IMR-90 (cell line): ENCODE results near the gene KLHL29. TPM values are rescaled to one million over a fixed set of nuclear protein-coding genes. Genes with fewer than 3 reads are reported as not detected.

ENCODE experiments used
- ATAC-seq: fragments of 200-7000 bp; cut with Tn5 transposase; 2 replicates; pipeline ENCODE4 v1.9.1; 2020; ENCODE audit warnings: low read depth, mild to moderate bottlenecking, moderate library complexity
- BruUV-seq: library from RNA; stranded (reverse); fragments of 400-500 nt; replicated peaks from 2 replicates; lab custom pipeline; 2021; lab: Mats Ljungman, UMichigan
- CTCF ChIA-PET: fragments of 300-600 bp; formaldehyde crosslinking; extraction: SDS; loops from one replicate; lab custom pipeline; 2021; ENCODE audit warnings: antibody characterized with exemption; lab: Yijun Ruan, JAX
- POLR2A ChIA-PET: fragments of 300-600 bp; sonication (Branson Sonifier 250); formaldehyde crosslinking; loops from one replicate; lab custom pipeline; 2022; ENCODE audit warnings: antibody characterized with exemption; ENCODE audit not compliant: unreplicated experiment; lab: Charles Lee
- DNase-seq: peaks from one replicate; pipeline ENCODE4 v3.0.0; 2013
- H2AFZ ChIP-seq: replicated peaks from 2 replicates; pipeline ENCODE3; 2013; ENCODE audit warnings: low read length, mild to moderate bottlenecking; ENCODE audit not compliant: poor library complexity
- H2AK5ac ChIP-seq: 2 replicates; pipeline ENCODE4 v1.6.1; 2013; ENCODE audit warnings: low read depth, low read length, inconsistent platforms
- H2AK9ac ChIP-seq: replicated peaks from 2 replicates; pipeline ENCODE3; 2013; ENCODE audit warnings: mild to moderate bottlenecking, low read depth, low read length, moderate library complexity; ENCODE audit not compliant: poor library complexity
- H2BK120ac ChIP-seq: 2 replicates; pipeline ENCODE4 v1.6.1; 2013; ENCODE audit warnings: low read depth, low read length, inconsistent platforms
- H2BK15ac ChIP-seq: 3 replicates; pipeline ENCODE4 v1.6.1; 2013; ENCODE audit warnings: low read depth, low read length, inconsistent platforms
- H2BK20ac ChIP-seq: 2 replicates; pipeline ENCODE4 v1.6.1; 2013; ENCODE audit warnings: low read depth, mild to moderate bottlenecking, inconsistent platforms, low read length, moderate library complexity
- H2BK5ac ChIP-seq: 2 replicates; pipeline ENCODE4 v1.6.1; 2013; ENCODE audit warnings: mild to moderate bottlenecking, low read depth, low read length, inconsistent platforms; ENCODE audit not compliant: poor library complexity, severe bottlenecking
- H3K14ac ChIP-seq: replicated peaks from 2 replicates; pipeline ENCODE4 v1.6.1; 2013; ENCODE audit warnings: low read depth, low read length, inconsistent platforms
- H3K18ac ChIP-seq: 2 replicates; pipeline ENCODE4 v1.6.1; 2013; ENCODE audit warnings: low read depth, low read length, control low read depth
- H3K23ac ChIP-seq: 2 replicates; pipeline ENCODE4 v1.6.1; 2013; ENCODE audit warnings: low read depth, low read length, inconsistent platforms
- H3K27ac ChIP-seq: 2 replicates; pipeline ENCODE4 v1.5.1; 2013; ENCODE audit warnings: mild to moderate bottlenecking, control low read depth, low read length; ENCODE audit not compliant: insufficient read depth
- H3K27me3 ChIP-seq: 2 replicates; pipeline ENCODE4 v1.6.1; 2013; ENCODE audit warnings: low read length; ENCODE audit not compliant: control insufficient read depth, insufficient read depth
- H3K36me3 ChIP-seq: 2 replicates; pipeline ENCODE4 v1.6.1; 2013; ENCODE audit warnings: low read length, mixed read lengths; ENCODE audit not compliant: control insufficient read depth, insufficient read depth
- H3K4ac ChIP-seq: 2 replicates; pipeline ENCODE4 v1.6.1; 2013; ENCODE audit warnings: low read depth, low read length, inconsistent platforms
- H3K4me1 ChIP-seq: 2 replicates; pipeline ENCODE4 v1.6.1; 2013; ENCODE audit warnings: low read length, mixed read lengths; ENCODE audit not compliant: control insufficient read depth, insufficient read depth
- H3K4me2 ChIP-seq: 2 replicates; pipeline ENCODE4 v1.6.1; 2013; ENCODE audit warnings: low read depth, mild to moderate bottlenecking, control low read depth, low read length, moderate library complexity
- H3K4me3 ChIP-seq: 2 replicates; pipeline ENCODE4 v1.5.1; 2013; ENCODE audit warnings: low read depth, mild to moderate bottlenecking, control low read depth, low read length, moderate library complexity; ENCODE audit not compliant: insufficient read depth
- H3K56ac ChIP-seq: 2 replicates; pipeline ENCODE4 v1.6.1; 2013; ENCODE audit warnings: low read length, inconsistent platforms; ENCODE audit not compliant: insufficient read depth; ENCODE audit errors: extremely low read depth
- H3K79me1 ChIP-seq, 2 experiments: 2 replicates each; pipeline ENCODE4 v1.6.1; 2013; ENCODE audit warnings: low read length in 2 of 2, inconsistent platforms in 1 of 2, low read depth in 1 of 2
- H3K9ac ChIP-seq: 2 replicates; pipeline ENCODE4 v1.6.1; 2013; ENCODE audit warnings: low read depth, low read length, control low read depth
- H3K9me1 ChIP-seq: 2 replicates; pipeline ENCODE4 v1.6.1; 2013; ENCODE audit warnings: low read length, inconsistent platforms; ENCODE audit not compliant: insufficient read depth
- H3K9me3 ChIP-seq: 2 replicates; pipeline ENCODE4 v1.6.1; 2013; ENCODE audit warnings: low read length; ENCODE audit not compliant: control insufficient read depth, insufficient read depth
- H4K20me1 ChIP-seq: 2 replicates; pipeline ENCODE4 v1.6.1; 2013; ENCODE audit warnings: low read length, inconsistent platforms; ENCODE audit not compliant: insufficient read depth
- H4K5ac ChIP-seq: 2 replicates; pipeline ENCODE4 v1.6.1; 2013; ENCODE audit warnings: mild to moderate bottlenecking, low read depth, low read length, control low read depth
- H4K8ac ChIP-seq, 2 experiments: 2 replicates each; pipeline ENCODE4 v1.6.1; 2013; ENCODE audit warnings: low read depth in 2 of 2, low read length in 2 of 2, control low read depth in 1 of 2, inconsistent platforms in 1 of 2
- H4K91ac ChIP-seq: 2 replicates; pipeline ENCODE4 v1.6.1; 2013; ENCODE audit warnings: low read depth, low read length, inconsistent platforms; ENCODE audit not compliant: insufficient read depth
- BHLHE40 ChIP-seq: fragments of 150-350 bp; IDR thresholded peaks from 2 replicates; pipeline ENCODE4 v1.6.1; 2016; ENCODE audit warnings: mild to moderate bottlenecking, low read depth, low read length
- CHD1 ChIP-seq: IDR thresholded peaks from 2 replicates; pipeline ENCODE4 v1.6.1; 2012; ENCODE audit warnings: low read depth, low read length, improper control_type of control experiment
- CTCF ChIP-seq: conservative IDR thresholded peaks from 2 replicates; pipeline ENCODE4 v1.5.1; 2012; ENCODE audit warnings: mild to moderate bottlenecking, low read depth, low read length, improper control_type of control experiment
- MAZ ChIP-seq: IDR thresholded peaks from 2 replicates; pipeline ENCODE4 v1.6.1; 2012; ENCODE audit warnings: low read depth, mild to moderate bottlenecking, low read length, improper control_type of control experiment, moderate library complexity, borderline replicate concordance
- MXI1 ChIP-seq: IDR thresholded peaks from 2 replicates; pipeline ENCODE4 v1.6.1; 2012; ENCODE audit warnings: low read depth, mild to moderate bottlenecking, low read length, moderate library complexity, borderline replicate concordance
- NFE2L2 ChIP-seq: fragments of 150-350 bp; IDR thresholded peaks from 2 replicates; pipeline ENCODE4 v1.6.1; 2016; ENCODE audit warnings: low read depth, mild to moderate bottlenecking, low read length
- RFX5 ChIP-seq: IDR thresholded peaks from 2 replicates; pipeline ENCODE4 v1.8.0; 2012; ENCODE audit warnings: low read depth, mild to moderate bottlenecking, low read length, moderate library complexity
- WGBS, 2 experiments: methylation state at CpG; one replicate each; pipeline versions ENCODE4 v1.1.5 to v1.1.7; 2013; ENCODE audit warnings: missing lambda C conversion rate in 2 of 2; ENCODE audit not compliant: insufficient read length in 1 of 2; ENCODE audit errors: extremely low coverage in 2 of 2; 5-methylcytosine and 5-hydroxymethylcytosine counted together
- dilution Hi-C: fragments of 300-500 bp; cut with HindIII; formaldehyde crosslinking; loops from one replicate; pipeline ENCODE4 v1.14.3; 2018; ENCODE audit warnings: low sequenced_read_pairs; ENCODE audit not compliant: unreplicated experiment
- in situ Hi-C: fragments of 300-500 bp; cut with MboI; formaldehyde crosslinking; loops from 3 replicates; pipeline ENCODE4 v1.14.3; 2019; ENCODE audit warnings: low sequenced_read_pairs, inconsistent platforms, mixed read lengths
- intact Hi-C: fragments of 100-400 bp; cut with micrococcal nuclease; formaldehyde crosslinking; loops from 2 replicates; pipeline ENCODE4 v1.10.0; 2022
- polyA plus RNA-seq, 3 experiments: library from polyadenylated mRNA; depleted of rRNA; stranded (reverse); fragments of >200 nt; gene quantifications; 2 replicates each; pipeline ENCODE4 v1.2.3, GENCODE V29; 2012; ENCODE audit warnings: low replicate concordance in 1 of 3
- total RNA-seq: library from RNA; depleted of rRNA; stranded (reverse); fragments of >200 nt; gene quantifications from 2 replicates; pipeline ENCODE4 v1.2.3, GENCODE V29; 2012

The KLHL29 gene
- total and polyA plus RNA-seq, 2 of the 4 experiments (the other 2 are of a cell fraction), result 2.0 to 8.0 TPM

- no peak for TF ChIP-seq CHD1
These were observed 73.2 kb downstream of the KLHL29 start (continued) for GRCh38 chr2:23457990-23458682.

DNA sequence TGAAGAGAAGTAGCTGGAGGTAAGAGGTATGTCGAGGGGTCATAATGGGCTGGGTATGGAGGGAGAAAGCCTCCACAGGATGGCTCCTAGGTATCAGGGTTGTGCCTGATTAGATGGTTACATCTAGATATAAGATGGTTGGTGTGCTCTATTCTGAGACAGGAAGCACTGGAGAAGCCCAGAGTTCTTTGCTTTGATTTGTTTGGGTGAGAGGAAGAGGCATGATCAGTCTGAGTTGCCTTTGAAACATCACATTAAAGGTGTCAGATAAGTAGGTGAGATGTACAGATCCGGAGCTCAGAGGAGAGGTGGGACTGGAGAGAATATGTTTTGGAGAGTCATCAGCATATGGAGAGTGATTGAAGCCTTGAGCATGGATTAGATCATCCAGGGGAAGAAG is 74.1 kb downstream of the KLHL29 start:
- no peak overlapping the region for H2BK5ac ChIP-seq
- H2AK9ac ChIP-seq, result no peak overlapping the region
- no peak overlapping the region for H4K5ac ChIP-seq
- no peak overlapping the region for H3K18ac ChIP-seq
- H4K20me1 ChIP-seq, result peaks cover 4% of the 10 kb centered on the region; the same call in 1 of the 2 replicates
- TF ChIP-seq MXI1 (no peak), MAZ (no peak), CHD1 (no peak), BHLHE40 (no peak), CTCF (no peak), RFX5 (no peak), NFE2L2 (no peak)
- dilution Hi-C loops, result no loop called here
- intact Hi-C loops, result no loop called here
- no TSS peak for BruUV-seq
- no peak overlapping the region for H2BK120ac ChIP-seq
- no peak overlapping the region for H3K9ac ChIP-seq
- no peak overlapping the region for H3K14ac ChIP-seq
- H2AK5ac ChIP-seq, result no peak overlapping the region
- H3K56ac ChIP-seq, result no peak overlapping the region
- ATAC-seq (no peak), DNase-seq (no peak)
- no peak overlapping the region for H3K4me2 ChIP-seq
- H2BK20ac ChIP-seq, result no peak overlapping the region
- no peak overlapping the region for H4K8ac ChIP-seq
- WGBS, 2 experiments, result 64% methylated on average over 2 of the region's 2 CpGs; no CpG with 5 or more reads in 1 of the 2 experiments
- ChIA-PET CTCF (interaction anchor here (0.7 to 1.1 kb wide), 2 partner anchors 35 to 259 kb away, joined by 3 read pairs; no protein-coding TSS in a partner anchor), POLR2A (no interaction called here)
- peaks cover 16% of the 10 kb centered on the region for H3K4me1 ChIP-seq
- no peaks in the 10 kb centered on the region for H3K36me3 ChIP-seq
- H3K9me1 ChIP-seq, result no peaks in the 10 kb centered on the region
- H3K9me3 ChIP-seq, result no peaks in the 10 kb centered on the region
- H3K23ac ChIP-seq, result no peak overlapping the region
- H3K4ac ChIP-seq, result no peak overlapping the region
- H3K27me3 ChIP-seq, result no peaks in the 10 kb centered on the region
- H3K27ac ChIP-seq, result no peak overlapping the region
- H3K4me3 ChIP-seq, result no peak overlapping the region
- H3K79me1 ChIP-seq, result peaks cover 0 to 11% of the 10 kb centered on the region in 2 experiments; a peak in 1 of 4 replicates
- H2BK15ac ChIP-seq, result no peak overlapping the region
- no peak overlapping the region for H2AFZ ChIP-seq
- no peak overlapping the region for H4K91ac ChIP-seq
- in situ Hi-C loops, result no loop called here
